Stimulated activated CD4-positive, alpha-beta T cell treated with anti-CD3 and anti-CD28 coated beads, TNF-alpha, amount 100 ng/mL, for 48 hours (primary cell): Measurements from ENCODE around the gene CLIP4.
"Not testable (repeated sequence)": the region's sequence is repeated elsewhere in the genome, so short reads cannot be mapped to it uniquely, and the experiment has no call there.

Experiments used
- DNase-seq, 3 donors: peaks; one replicate each; pipeline ENCODE4 v3.0.0-alpha.2; 2020; ENCODE audit warnings: low read depth in 3 of 3

Gene CLIP4, protein sequence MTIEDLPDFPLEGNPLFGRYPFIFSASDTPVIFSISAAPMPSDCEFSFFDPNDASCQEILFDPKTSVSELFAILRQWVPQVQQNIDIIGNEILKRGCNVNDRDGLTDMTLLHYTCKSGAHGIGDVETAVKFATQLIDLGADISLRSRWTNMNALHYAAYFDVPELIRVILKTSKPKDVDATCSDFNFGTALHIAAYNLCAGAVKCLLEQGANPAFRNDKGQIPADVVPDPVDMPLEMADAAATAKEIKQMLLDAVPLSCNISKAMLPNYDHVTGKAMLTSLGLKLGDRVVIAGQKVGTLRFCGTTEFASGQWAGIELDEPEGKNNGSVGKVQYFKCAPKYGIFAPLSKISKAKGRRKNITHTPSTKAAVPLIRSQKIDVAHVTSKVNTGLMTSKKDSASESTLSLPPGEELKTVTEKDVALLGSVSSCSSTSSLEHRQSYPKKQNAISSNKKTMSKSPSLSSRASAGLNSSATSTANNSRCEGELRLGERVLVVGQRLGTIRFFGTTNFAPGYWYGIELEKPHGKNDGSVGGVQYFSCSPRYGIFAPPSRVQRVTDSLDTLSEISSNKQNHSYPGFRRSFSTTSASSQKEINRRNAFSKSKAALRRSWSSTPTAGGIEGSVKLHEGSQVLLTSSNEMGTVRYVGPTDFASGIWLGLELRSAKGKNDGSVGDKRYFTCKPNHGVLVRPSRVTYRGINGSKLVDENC

GRCh38 chr2:29114946-29115609, at the start of gene CLIP4:
TSS of gene CLIP4 (plus strand) at chr2:29115415. CDS start at chr2:29121389, 5,974 bp downstream.
- DNase-seq: peak; percentile 33 to 61 (median 37)

- DNase-seq: no peak
Observed at GRCh38 chr2:29066271-29066860, 48.8 kb upstream of the CLIP4 start.

DNA sequence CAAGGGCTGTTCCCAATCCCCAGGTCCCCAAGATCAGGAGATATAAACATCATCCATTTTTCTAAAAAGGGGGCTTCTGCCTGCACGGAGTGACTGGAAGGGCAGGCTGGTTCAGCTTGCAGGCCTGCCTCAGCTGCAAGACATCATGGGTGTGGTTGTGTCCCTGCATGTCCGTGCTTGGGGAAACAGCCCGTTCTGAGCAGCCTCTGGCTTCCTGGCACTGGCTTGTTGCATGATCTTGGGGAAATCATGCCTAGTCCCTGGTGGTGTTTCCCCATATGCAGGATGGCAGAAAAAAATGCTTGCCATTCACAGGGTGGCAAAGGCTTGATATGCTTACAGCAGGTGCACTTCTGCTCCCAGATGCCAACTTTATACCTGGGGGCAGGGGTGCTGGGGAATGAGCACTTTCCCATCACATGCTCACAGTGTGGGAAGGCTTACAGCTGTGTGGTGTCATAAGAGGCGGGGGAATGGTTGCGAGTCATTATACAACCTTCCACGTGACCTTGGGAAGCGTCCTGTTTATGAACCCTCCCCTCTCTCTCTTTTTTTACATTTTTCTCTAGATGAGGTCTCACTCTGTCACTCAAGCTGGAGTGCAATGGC, 48.1 kb upstream of the CLIP4 start:
- no peak for DNase-seq

- DNase-seq: no peak
Observed at GRCh38 chr2:29068513-29068912, 46.7 kb upstream of the CLIP4 start.

DNA sequence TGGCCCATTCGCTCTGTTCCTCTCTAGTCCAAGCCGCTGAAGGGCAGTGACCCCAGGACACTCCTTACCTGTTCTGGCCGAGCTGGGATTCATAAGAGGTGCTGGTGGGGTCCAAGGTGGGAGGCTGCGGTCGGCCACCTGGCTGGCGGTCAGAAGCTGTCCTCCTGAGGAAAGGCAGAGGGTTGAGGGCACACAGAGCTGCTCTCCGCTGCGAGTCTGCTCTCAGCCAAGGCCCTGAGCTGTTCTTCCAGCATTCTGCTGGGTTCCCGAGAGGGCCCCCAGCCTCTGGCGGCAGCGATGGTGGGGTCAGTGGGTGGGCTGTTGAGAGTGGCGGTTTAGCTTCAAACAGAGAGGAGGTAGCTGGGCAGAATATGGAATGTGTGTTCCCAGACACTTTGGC, 44.7 kb upstream of the CLIP4 start:
- no peak for DNase-seq

DNA sequence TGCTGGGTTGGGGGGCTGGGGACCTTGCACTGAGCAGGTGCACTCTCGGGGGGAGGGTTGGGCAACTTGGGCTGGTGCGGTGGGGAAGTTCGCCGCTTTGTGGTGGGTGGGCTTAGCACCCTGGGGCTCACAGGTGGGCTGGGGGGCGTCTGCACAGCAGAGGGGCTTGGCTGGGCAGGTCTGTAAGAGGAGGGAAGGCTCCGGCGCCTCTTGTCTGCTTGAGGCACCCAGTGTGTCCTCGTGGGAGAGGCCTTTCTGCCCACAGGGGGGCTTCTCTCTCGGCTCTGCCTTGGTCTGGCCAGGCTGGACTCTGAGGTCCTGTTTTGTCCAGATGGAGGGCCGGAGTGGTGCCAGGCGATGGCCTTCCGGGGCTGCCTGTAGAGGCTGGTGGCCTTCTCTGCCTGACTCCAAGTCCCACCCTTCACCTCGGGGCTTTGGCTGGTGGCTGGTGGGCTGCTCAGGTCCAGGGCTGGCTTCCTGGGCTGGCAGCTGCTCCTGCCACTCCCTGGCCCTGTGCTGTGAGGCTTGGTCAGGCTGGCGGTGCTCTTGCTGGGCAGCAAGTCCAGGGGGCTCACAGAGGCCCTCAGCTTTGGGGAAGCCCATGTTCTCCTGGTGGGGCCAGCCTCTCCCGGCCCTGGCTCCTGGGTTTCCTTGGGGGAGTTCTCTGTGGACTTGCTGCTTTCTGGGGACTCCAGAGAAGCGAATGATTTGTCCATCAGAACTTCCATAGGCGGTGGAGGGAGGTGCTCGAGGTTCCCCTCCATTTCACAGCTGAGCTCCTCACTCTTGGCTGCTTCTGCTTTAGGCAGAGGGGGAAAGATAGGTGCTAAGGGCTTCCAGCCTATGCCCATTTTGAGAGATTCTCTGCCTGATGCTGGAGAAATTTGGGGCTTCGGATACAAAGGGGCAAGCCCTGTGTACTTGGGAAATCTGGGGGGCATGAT, 43.9 kb upstream of the CLIP4 start:
- no peak for DNase-seq

DNA sequence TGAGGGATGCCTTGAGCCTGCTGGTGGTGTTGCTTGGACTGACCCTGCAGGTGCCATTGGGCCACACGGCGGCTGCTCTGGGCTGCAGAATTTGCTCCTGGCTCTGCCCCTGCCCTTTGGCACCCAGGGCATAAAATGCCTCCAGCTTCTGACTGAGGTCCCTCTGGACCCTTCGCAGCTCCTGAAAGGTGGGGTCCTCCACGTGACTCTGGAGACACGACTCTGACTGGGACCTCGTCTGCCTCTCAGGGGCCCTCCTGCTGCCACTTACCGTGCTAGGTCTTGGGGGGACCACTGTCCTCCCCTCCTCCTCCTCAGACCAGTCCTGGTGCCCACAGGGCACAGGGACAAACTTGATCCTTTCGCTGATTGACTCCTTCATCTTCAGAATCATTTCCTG, 43.0 kb upstream of the CLIP4 start:
- DNase-seq: no peak

GRCh38 chr2:29072971-29073725, 42.1 kb upstream of the CLIP4 start:
- DNase-seq: no peak

DNA sequence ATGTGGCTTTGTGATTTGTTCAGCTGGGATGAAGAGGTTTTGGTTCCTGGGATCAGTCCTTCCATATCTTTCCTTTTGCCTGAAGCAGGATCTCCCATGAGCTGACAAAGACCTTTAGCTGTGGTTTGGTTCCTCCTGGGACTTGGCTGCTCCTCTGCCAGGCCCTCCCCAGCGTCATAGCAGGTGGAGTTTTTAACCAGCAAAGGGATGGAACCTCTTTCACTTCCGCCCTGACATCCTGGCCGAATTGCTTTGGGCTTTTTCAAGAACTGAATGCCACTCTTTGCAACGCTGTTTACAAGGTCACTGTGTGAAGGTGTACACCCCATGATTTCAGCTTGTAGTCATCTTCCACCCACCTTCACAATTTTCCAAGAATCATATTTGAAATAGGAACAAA, 41.3 kb upstream of the CLIP4 start:
- no peak for DNase-seq

DNA sequence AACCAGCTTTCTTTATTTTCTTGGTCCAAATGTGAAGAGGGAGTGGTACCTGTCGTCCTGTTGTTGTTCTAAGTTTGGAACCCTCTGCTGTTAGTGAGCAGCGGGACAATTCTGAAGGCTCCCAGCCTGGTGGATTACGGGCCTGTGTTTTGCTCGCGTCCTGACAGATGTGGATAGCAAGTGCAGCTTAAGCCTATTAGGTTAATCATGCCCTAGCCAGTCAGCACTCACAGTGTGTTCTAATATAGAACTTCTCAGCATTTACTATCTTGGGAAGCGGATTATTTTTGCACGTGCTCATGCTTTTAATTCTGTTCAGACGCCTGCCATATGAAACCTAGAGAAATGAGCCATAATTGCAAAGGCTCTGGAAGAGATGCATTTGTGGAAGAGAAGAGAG, 40.8 kb upstream of the CLIP4 start, which contains the start of gene PCARE:
TSS of gene PCARE (minus strand) at position 113 of the 400 bp plus-strand sequence. CDS start 262 bp downstream, outside the sequence.
- no peak for DNase-seq

DNA sequence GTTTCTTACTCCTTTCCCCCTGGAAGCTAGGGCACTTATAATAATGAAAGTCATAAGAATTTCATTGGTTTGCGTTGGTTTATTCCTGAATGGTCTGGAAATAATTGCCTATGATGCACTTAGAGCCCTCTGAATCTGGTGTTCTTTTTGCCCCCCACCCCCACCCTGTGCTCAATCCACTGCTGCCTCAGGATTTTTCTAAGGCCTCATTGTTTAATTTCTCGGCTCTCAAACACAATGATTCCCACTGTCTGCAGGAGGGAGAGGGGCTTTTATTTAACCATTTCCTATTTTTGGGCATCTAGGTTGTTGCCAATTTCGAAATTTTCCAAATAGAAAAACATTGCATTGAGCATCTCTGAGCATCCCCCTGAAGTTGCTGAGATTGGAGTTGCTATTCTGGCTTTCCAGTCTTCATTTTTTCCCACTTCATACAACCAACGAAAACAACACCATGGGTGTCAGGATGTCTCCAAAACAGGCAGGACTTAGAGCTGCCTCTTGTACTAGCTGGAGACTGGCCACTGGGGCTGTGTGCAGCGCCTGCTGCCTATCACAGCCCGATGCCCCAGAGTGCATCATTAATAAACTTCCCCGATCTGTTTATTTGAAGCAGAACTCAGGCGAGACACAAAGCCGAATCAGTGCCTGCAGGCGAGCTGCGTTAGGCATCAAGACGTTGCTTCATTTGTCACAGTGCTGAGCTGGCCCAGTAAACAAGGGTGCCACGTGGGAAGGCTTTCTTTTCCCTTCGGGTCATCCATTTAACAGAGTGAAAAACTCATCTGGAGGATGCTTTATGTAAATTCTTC, 39.1 kb upstream of the CLIP4 start:
- DNase-seq: no peak

GRCh38 chr2:29079887-29080286, 35.3 kb upstream of the CLIP4 start:
- DNase-seq: no peak

DNA sequence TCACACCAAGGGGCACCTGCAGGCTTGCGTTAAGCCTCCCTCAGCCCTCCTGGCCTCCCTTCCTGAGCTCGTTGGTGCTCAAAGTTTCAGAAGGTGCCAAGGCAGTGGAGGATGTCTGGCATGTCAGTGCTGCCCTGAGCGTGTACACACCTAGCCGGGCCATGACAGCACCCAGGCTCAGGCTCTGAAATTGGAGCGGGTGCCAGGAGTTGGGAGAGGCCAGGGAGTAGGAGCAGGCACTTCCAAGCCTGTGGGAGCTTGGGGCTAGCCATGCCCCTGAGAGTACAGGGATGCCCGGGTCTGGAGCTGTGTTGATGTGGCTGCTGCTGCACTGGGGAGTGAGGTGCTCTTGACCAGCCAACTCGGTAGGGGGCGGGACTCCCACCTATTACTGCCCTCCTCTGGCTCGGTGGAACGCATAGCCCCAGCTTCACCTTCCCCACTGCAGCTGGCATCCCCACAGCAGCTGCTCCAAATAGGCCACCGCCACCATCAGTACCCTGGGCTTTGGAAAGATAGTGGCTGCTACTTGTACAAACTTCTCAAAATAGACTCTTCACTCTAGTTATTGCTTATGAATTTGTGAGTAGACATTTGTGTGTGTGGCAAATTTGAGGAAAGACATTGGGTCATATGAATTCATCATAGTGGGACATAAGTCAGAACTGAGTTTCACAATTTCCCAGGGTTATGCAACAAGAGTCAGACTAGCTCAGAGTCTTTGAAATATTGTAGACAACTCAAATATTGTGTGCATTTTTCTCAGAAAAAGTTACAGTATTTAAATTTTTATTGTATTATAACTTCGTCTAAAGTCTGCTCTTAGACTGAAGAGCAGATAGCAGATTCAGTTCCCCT, 34.1 kb upstream of the CLIP4 start:
- DNase-seq: no peak

DNA sequence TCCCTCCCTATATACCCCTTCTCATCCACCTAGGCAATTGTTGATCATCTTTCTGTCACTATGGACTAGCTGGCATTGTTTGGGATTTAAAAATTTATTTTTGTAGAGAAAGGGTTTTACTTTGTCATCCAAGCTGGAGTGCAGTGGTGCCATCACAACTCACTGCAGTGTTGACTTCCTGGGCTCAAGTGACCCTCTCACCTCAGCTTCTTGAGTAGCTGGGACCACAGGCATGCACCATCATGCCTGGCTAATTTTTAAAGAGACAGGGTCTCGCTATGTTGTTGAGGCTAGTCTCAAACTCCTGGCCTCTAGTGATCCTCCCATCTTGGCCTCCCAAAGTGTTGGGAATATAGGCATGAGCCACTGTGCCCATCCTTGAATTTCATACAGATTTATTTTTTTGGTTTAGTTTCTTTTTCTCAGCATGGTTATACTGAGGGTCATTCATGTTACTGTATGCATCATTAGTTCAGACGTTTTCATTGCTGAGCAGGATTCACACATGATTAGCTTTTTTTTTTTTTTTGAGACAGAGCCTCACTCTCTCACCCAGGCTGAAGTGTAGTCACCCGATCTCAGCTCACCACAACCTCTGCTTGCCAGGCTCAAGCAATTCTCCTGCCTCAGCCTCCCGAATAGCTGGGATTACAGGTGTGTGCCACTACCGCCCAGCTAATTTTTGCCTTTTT, 32.3 kb upstream of the CLIP4 start:
- DNase-seq: no peak

DNA sequence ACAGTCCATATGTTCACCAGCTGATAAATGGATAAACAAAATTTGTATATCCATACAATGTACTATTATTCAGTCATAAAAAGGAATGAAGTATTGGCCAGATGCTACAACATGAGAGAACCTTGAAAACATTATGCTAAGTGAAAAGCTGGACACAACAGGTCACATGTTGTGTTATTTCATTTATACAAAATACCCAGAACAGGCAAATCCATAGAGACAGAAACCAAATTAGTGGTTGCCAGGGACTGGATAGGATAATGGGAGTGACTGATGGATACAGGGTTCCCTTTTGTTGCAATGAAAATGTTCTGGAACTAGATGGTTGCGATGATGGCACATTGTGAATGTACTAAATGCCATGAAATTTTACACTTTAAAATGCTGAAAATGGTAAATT, 30.7 kb upstream of the CLIP4 start:
- DNase-seq: no peak

GRCh38 chr2:29090311-29090710, 24.9 kb upstream of the CLIP4 start:
- DNase-seq: not testable (repeated sequence)

- DNase-seq: no peak
Observed at GRCh38 chr2:29096969-29097368, 18.2 kb upstream of the CLIP4 start.
